G401.6 (cell line): ENCODE results near the gene NUFIP1.
"Not testable (repeated sequence)": the region's sequence is repeated elsewhere in the genome, so short reads cannot be mapped to it uniquely, and the experiment has no call there.

ENCODE experiments used
- FAIRE-seq: peaks from 2 replicates; lab custom pipeline; 2012; peaks lifted over from hg19 to GRCh38; lab: Jason Lieb, UNC

Gene NUFIP1

GRCh38 chr13:44989071-44989889 is at the start of gene NUFIP1, which contains the start of gene GPALPP1:
Gene NUFIP1, minus strand, starts transcription at chr13:44989471. Its CDS starts 35 bp downstream, at chr13:44989436.
Gene GPALPP1, plus strand, starts transcription at chr13:44989538. Its CDS starts 117 bp downstream, at chr13:44989655.
- FAIRE-seq = peak; percentile 89

GRCh38 chr13:45036206-45036605 is 46.9 kb upstream of the NUFIP1 start:
- no peak for FAIRE-seq

- FAIRE-seq = no peak
These were observed 45.1 kb upstream of the NUFIP1 start for GRCh38 chr13:45034342-45034741.

- peak; percentile 37 for FAIRE-seq
These were observed 35.6 kb upstream of the NUFIP1 start for GRCh38 chr13:45024847-45025246.

- FAIRE-seq = no peak
These were observed 32.0 kb upstream of the NUFIP1 start for GRCh38 chr13:45021250-45021649.

- FAIRE-seq = not testable (repeated sequence)
These were observed 30.7 kb upstream of the NUFIP1 start for GRCh38 chr13:45019981-45020380.

GRCh38 chr13:45016792-45017425 is 27.6 kb upstream of the NUFIP1 start:
- no peak for FAIRE-seq

GRCh38 chr13:45015300-45015699 is 26.0 kb upstream of the NUFIP1 start:
- no peak for FAIRE-seq

- FAIRE-seq = no peak
These were observed 21.9 kb upstream of the NUFIP1 start for GRCh38 chr13:45011198-45011597.

GRCh38 chr13:45007823-45008222 is 18.6 kb upstream of the NUFIP1 start:
- FAIRE-seq = no peak

- FAIRE-seq = no peak
These were observed 18.0 kb upstream of the NUFIP1 start for GRCh38 chr13:45007225-45007624.

- no peak for FAIRE-seq
These were observed 14.8 kb upstream of the NUFIP1 start for GRCh38 chr13:45004096-45004495.

- no peak for FAIRE-seq
These were observed 14.1 kb upstream of the NUFIP1 start for GRCh38 chr13:45003417-45003816.

- no peak for FAIRE-seq
These were observed 670 bp upstream of the NUFIP1 start for GRCh38 chr13:44989941-44990340.

GRCh38 chr13:44978328-44978727 is 10.9 kb downstream of the NUFIP1 start:
- FAIRE-seq = no peak

- FAIRE-seq = no peak
These were observed 12.2 kb downstream of the NUFIP1 start for GRCh38 chr13:44976949-44977583.

GRCh38 chr13:44976196-44976595 is 13.1 kb downstream of the NUFIP1 start:
- no peak for FAIRE-seq

- peak; percentile 47 for FAIRE-seq
These were observed 15.0 kb downstream of the NUFIP1 start for GRCh38 chr13:44974056-44974793.

- peak; percentile 95 for FAIRE-seq
These were observed 16.2 kb downstream of the NUFIP1 start for GRCh38 chr13:44972956-44973581.

GRCh38 chr13:44971656-44972595 is 17.3 kb downstream of the NUFIP1 start:
- no peak for FAIRE-seq
